GM23338 (cell line): ENCODE data around the gene SLC12A6.

Experiments
- CREB1 ChIP-seq: fragments of 250-450 bp; sonication (Bioruptor Pico); IDR thresholded peaks from 2 replicates; pipeline ENCODE4 v1.5.0; 2020; ENCODE audit warnings: low read depth, mild to moderate bottlenecking, moderate library complexity
- CTCF ChIP-seq, 2 experiments: fragments of 200-600 bp in 1 of 2; sonication (generic) in 1 of 2; conservative IDR thresholded peaks; 2 replicates each; pipeline versions ENCODE4 v1.5.1 to v1.6.1; 2016 to 2017; ENCODE audit warnings: antibody characterized with exemption in 2 of 2, low read depth in 2 of 2, mild to moderate bottlenecking in 2 of 2, moderate library complexity in 1 of 2
- ETS1 ChIP-seq: IDR thresholded peaks from 2 replicates; pipeline ENCODE4 v1.6.1; 2016; ENCODE audit warnings: antibody characterized with exemption
- EZH2 ChIP-seq: fragments of 200-600 bp; sonication (generic); IDR thresholded peaks from one replicate; pipeline ENCODE4 v1.8.0; 2017; ENCODE audit warnings: antibody characterized with exemption, mild to moderate bottlenecking, low read depth; ENCODE audit not compliant: unreplicated experiment
- POLR2AphosphoS5 ChIP-seq: IDR thresholded peaks from 2 replicates; pipeline ENCODE4 v1.6.1; 2016; ENCODE audit warnings: antibody characterized with exemption, low read depth
- REST ChIP-seq: IDR thresholded peaks from one replicate; pipeline ENCODE4 v1.6.1; 2018; ENCODE audit warnings: antibody characterized with exemption; ENCODE audit not compliant: unreplicated experiment
- STAT1 ChIP-seq: IDR thresholded peaks from one replicate; pipeline ENCODE4 v1.6.1; 2016; ENCODE audit warnings: antibody characterized with exemption; ENCODE audit not compliant: unreplicated experiment
- ZNF331 ChIP-seq: fragments of 250-450 bp; sonication (Bioruptor Pico); IDR thresholded peaks from 2 replicates; pipeline ENCODE4 v1.5.0; 2020; ENCODE audit warnings: low read depth, mild to moderate bottlenecking, moderate library complexity

GRCh38 chr15:34209421-34210282 lies 127.9 kb downstream of the SLC12A6 start, which contains the start of gene KATNBL1:
- peak; percentile 84 to 94 for TF ChIP-seq CTCF (conservative IDR thresholded peaks at IDR 0.05; ENCODE audit: low read depth in 2 of 2)
- TF ChIP-seq REST: no peak
- no peak for TF ChIP-seq ETS1
- TF ChIP-seq POLR2AphosphoS5: peak; percentile 83
- no peak for TF ChIP-seq EZH2
- no peak; the same call in 1 of the 2 replicates for TF ChIP-seq CREB1 (CRISPR knock-in tag)
- no peak for TF ChIP-seq STAT1
- no peak for TF ChIP-seq ZNF331 (CRISPR knock-in tag)
